GM21381 (cell line): ENCODE measurements around the gene VAV1.
"Not testable (repeated sequence)": the region's sequence is repeated elsewhere in the genome, so short reads cannot be mapped to it uniquely, and the experiment has no call there.

Source experiments
- ATAC-seq: cut with Tn5 transposase; IDR thresholded peaks from one replicate; pipeline ENCODE4 v1.9.1; 2021; ENCODE audit warnings: mild to moderate bottlenecking, moderate library complexity; ENCODE audit not compliant: unreplicated experiment

The VAV1 gene

DNA sequence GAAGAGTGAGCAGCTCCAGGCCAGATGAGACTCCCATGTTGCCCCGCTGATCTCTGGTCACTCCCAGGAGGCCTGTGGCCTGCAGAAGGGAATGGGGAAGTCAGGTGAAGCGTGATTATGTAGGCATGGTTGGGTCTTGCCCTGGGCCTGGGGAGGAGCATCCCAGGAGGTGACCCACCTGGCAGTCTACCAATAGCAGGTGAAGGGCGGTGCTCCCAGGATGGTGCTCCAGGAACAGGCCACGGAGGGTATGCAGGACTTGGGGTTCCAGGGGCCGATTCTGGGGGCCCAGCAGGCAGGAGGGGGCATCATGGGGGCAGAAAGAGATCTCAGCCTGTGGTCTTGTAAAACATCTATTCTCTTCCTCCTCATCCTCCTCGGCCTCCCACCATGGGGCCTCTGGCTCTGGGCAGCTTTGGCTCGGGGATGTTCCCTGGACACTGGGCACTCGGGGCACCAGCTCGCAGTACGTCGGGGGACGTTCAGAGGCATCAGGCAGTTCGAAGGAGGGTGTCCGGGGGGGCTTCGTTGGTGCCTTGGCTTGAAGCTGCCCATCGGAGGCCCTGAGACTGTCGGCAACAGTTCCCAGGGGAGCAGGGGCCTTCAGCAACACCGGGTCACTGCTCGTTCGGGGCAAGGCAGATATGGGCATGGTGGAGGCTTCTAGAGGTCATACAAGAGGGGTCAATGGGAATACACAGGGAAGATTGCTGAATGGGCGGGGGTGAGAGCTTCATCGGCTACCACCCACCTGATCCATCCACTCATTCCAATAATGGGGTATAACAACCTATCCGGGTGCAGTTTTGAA, 17.6 kb upstream of the VAV1 start:
- no peak for ATAC-seq

GRCh38 chr19:6760606-6761005, 11.9 kb upstream of the VAV1 start:
- no peak for ATAC-seq

DNA sequence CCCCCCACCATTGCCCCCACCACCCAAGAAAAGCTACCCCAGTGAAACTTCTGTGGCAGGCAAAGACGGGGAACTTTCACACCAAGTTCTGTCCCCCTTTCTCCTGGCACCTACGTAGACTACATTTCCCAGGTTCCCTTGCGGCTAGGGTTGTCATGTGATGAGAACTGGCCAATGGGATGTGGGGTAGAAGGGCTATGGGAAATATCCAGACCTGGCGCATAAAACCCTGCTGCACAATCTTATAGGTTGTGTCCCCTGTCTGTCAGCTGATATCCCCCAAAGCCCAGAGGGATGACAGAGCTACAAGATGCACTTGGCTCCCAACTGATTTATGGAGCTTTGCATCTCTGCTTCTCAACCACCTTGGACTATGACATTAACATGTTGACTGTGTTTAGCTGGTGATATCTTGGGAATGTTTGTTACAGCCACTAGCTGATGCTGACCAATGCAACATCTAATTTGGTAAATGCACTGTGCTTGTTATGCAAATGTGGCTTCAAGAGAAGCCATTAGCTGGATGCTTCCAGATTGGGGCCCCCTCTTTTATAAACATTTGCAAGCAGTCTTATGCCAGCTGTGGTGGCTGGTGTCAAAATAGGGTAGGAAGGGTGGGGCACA, 11.3 kb upstream of the VAV1 start:
- ATAC-seq: no peak

GRCh38 chr19:6762253-6762797, 10.2 kb upstream of the VAV1 start:
- not testable (repeated sequence) for ATAC-seq

GRCh38 chr19:6765738-6766356, 6.7 kb upstream of the VAV1 start:
- ATAC-seq: no peak

GRCh38 chr19:6766357-6767080, 6.0 kb upstream of the VAV1 start:
- no peak for ATAC-seq

DNA sequence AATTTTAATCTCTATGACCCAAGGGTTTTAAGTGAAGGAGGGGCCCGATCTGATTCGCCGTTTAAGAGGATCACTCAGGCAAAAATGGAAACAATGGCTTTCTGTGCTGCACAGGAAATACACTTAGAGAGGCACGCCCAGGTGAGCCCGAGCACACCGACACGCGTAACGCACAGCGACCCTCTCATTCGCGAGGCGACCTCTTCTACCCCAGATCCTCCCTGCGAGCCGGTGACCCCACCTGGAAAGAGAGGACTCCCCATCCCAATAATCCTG, 5.5 kb upstream of the VAV1 start:
- peak; percentile 10 for ATAC-seq

DNA sequence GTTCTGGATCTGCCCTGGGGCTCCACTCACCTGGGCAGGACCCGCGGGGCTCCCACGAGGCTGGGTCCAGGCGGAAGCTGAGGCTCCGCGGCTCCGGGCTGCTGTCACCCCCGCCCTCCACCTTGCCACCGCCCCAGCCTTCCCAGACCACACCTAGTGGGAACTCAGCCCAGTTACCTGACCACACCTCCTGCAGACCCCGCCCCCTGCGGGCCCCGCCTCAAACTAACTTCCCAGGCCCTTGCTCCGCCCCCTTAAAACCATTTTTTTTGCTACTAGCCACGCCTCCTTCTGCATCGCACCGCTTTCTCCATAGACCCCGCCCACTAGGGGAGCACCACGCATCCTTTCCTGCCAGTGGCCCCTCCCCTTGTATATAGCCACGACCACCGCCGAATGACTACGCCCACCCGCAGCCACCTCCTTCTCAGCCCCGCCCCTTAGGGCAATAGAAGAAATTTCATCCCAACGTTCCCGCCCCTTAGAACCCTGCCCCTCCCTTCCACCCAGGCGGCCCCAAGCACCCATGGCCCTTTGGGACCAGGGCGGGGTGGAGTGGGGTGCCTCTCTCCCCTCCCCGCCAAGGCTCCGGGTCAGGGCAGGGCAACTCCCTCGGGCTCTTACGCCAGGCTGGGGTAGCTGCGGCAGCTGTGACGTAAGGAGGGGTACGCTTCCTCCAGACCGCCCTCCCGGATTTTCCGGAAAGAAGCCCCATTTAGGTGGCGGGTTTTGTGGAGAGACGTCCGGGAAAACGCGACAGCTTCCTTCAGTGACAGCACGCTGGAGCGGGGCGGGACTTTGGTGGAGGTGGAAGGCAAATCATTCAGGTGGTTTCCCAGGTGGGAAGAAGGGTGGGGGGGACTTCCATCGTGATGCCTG, 4.9 kb upstream of the VAV1 start, which contains the start of gene SH2D3A:
Gene SH2D3A (minus strand): TSS at position 79 of the 879 bp plus-strand sequence. CDS start 3,687 bp downstream, outside the sequence.
- peak; percentile 64 for ATAC-seq

- ATAC-seq: no peak
These were observed 4.2 kb upstream of the VAV1 start for GRCh38 chr19:6768236-6768785.

DNA sequence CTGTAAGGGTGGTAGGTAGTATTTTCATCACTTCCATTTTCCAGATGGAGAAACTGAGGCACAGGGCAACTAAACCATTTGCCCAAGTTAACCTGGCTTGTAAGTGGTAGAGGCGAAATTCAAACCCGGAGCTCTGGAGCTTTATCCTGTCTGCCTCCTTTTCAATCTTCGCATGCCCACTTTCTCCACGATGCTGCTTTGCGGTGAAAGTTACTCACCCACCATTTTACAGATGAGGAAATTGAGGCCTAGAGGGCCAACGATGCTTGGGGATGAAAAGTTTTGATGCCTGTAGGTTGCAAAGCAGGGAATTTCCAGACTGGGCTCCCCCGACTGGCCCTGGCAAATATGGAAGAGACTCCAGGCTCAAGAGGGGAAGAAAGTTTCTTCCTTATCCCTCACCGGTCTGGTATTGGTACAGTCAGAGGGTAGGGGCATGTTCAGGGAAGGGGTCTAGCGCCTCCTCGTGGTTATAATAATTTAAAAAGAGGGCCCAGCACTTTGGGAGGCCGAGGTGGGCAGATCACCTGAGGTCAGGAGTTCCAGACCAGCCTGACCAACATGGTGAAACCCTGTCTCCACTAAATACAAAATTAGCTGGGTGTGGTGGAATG, 3.4 kb upstream of the VAV1 start:
- ATAC-seq: no peak

DNA sequence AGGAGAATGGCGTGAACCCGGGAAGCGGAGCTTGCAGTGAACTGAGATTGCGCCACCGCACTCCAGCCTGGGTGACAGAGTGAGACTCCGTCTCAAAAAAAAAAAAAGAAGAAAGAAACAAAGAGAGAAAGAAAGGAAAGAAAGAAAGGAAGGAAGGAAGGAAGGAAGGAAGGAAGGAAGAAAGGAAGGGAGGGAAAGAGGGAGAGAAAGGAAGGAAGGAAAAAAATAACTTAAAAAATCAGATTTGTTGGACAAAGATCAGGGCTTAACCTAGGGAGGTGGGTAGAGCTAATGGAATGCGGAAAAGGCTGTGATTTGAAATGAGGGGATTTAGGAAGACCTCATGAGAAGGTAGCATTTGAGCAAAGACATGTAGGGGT, 870 bp upstream of the VAV1 start:
- not testable (repeated sequence) for ATAC-seq

DNA sequence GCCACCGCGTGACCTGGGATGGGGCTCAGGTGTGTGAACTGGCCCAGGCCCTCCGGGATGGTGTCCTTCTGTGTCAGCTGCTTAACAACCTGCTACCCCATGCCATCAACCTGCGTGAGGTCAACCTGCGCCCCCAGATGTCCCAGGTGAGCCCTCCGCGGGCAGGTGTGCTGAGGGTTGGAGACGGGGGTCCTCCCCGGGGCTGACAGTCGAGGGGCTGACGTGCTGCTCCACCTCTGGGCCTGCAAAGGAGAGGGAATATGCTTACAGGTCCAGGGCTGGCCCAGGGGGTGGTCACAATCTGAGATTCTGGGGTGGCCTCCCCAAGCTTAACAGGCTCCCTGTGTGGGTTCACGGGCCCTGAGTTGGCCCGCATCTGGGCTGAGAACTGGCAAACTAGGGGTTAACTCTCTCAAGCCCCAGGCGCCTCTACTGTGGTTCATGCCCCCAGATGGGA, 386 bp downstream of the VAV1 start:
- no peak for ATAC-seq

GRCh38 chr19:6773323-6773931, 919 bp downstream of the VAV1 start:
- ATAC-seq: no peak

- ATAC-seq: no peak
These were observed 2.6 kb downstream of the VAV1 start for GRCh38 chr19:6774821-6775707.

GRCh38 chr19:6776045-6776444, 3.5 kb downstream of the VAV1 start:
- ATAC-seq: not testable (repeated sequence)

DNA sequence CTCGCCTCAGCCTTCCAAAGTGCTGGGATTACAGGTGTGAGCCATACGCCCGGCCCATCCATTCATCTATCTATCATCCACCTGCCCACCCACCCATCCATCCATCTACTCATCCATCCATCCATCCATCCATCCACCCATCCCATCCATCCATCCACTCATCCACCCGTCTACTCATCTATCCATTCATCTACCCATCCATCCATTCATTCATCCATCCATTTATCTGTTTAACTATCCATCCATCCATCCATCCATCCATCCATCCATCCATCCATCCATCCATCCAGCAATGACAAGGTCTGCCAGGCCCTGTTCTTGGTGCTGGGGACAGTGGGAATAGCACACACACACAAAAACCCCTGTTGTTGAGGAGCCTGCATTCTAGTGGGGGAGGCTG, 4.5 kb downstream of the VAV1 start:
- ATAC-seq: no peak

DNA sequence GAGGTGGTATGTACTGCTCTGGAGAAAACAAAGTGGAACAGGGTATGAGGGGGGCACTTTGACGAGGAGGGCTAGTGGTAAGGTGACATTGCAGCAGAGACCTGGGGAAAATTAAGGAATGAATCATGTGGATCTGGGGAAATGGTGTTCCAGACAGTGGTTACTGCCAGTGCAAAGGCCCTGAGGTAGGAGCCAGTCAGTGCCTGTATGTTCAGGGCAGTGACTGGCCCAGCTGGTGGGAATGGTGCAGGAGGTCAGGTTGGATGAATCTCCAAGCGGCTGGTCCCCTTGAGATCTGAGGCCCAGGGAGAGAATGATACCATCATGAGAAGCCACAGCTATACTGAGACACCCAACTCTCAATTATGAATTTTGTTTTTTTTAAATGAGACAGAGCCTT, 4.9 kb downstream of the VAV1 start:
- no peak for ATAC-seq

GRCh38 chr19:6778386-6778785, 5.9 kb downstream of the VAV1 start:
- no peak for ATAC-seq
